H9 (cell line): Measurements from ENCODE around the gene FTO. TPM values are rescaled to one million over a fixed set of nuclear protein-coding genes. Genes with fewer than 3 reads are reported as not detected.

ENCODE experiments used
- DNase-seq: peaks from one replicate; pipeline ENCODE4 v3.0.0-alpha.2; 2017
- H2AFZ ChIP-seq: one replicate; pipeline ENCODE4 v1.6.1; 2013; ENCODE audit warnings: mild to moderate bottlenecking, low read length, control low read depth, moderate library complexity
- H2AK5ac ChIP-seq: 2 replicates; pipeline ENCODE4 v1.6.1; 2013; ENCODE audit warnings: low read length, control low read depth, mixed read lengths; ENCODE audit not compliant: insufficient read length
- H2BK120ac ChIP-seq: one replicate; pipeline ENCODE4 v1.6.1; 2013; ENCODE audit warnings: low read depth, mild to moderate bottlenecking, low read length, control low read depth, inconsistent platforms; ENCODE audit not compliant: poor library complexity, severe bottlenecking
- H2BK12ac ChIP-seq: 2 replicates; pipeline ENCODE4 v1.6.1; 2013; ENCODE audit warnings: low read length, control low read depth, mixed read lengths, low read depth; ENCODE audit not compliant: insufficient read length
- H2BK15ac ChIP-seq: 2 replicates; pipeline ENCODE4 v1.6.1; 2013; ENCODE audit warnings: low read depth, low read length, control low read depth
- H2BK20ac ChIP-seq: one replicate; pipeline ENCODE4 v1.6.1; 2013; ENCODE audit warnings: low read depth, mild to moderate bottlenecking, low read length, control low read depth, inconsistent platforms; ENCODE audit not compliant: poor library complexity, severe bottlenecking
- H2BK5ac ChIP-seq: 2 replicates; pipeline ENCODE4 v1.6.1; 2013; ENCODE audit warnings: low read length, control low read depth, mixed read lengths; ENCODE audit not compliant: insufficient read length
- H3K14ac ChIP-seq: 2 replicates; pipeline ENCODE4 v1.6.1; 2013; ENCODE audit warnings: low read length, control low read depth; ENCODE audit not compliant: insufficient read depth
- H3K18ac ChIP-seq: 2 replicates; pipeline ENCODE4 v1.6.1; 2013; ENCODE audit warnings: low read depth, mild to moderate bottlenecking, mixed read lengths, low read length, control low read depth; ENCODE audit not compliant: insufficient read length
- H3K23ac ChIP-seq: 2 replicates; pipeline ENCODE4 v1.6.1; 2013; ENCODE audit warnings: low read length, control low read depth, mixed read lengths, low read depth; ENCODE audit not compliant: insufficient read length
- H3K23me2 ChIP-seq: 2 replicates; pipeline ENCODE4 v1.6.1; 2013; ENCODE audit warnings: low read depth, mild to moderate bottlenecking, mixed read lengths, low read length, control low read depth; ENCODE audit not compliant: insufficient read length, poor library complexity, severe bottlenecking
- H3K27ac ChIP-seq: 2 replicates; pipeline ENCODE4 v1.5.1; 2013; ENCODE audit warnings: low read length, control low read depth, mixed read lengths, low read depth; ENCODE audit not compliant: insufficient read length
- H3K27me3 ChIP-seq: 2 replicates; pipeline ENCODE4 v1.6.1; 2013; ENCODE audit warnings: low read length, control low read depth, inconsistent platforms; ENCODE audit not compliant: insufficient read depth
- H3K4ac ChIP-seq: 2 replicates; pipeline ENCODE4 v1.6.1; 2013; ENCODE audit warnings: low read depth, mild to moderate bottlenecking, control low read depth, inconsistent platforms, low read length, moderate library complexity
- H3K4me1 ChIP-seq: 2 replicates; pipeline ENCODE4 v1.6.1; 2013; ENCODE audit warnings: low read length, control low read depth, inconsistent platforms; ENCODE audit not compliant: insufficient read depth
- H3K4me2 ChIP-seq: 2 replicates; pipeline ENCODE4 v1.6.1; 2013; ENCODE audit warnings: low read length, control low read depth, mixed read lengths; ENCODE audit not compliant: insufficient read length, insufficient read depth
- H3K56ac ChIP-seq: 2 replicates; pipeline ENCODE4 v1.6.1; 2013; ENCODE audit warnings: low read depth, mild to moderate bottlenecking, mixed read lengths, low read length, control low read depth; ENCODE audit not compliant: insufficient read length
- H3K79me1 ChIP-seq: 2 replicates; pipeline ENCODE4 v1.6.1; 2013; ENCODE audit warnings: low read depth, mild to moderate bottlenecking, moderate library complexity, low read length, control low read depth, inconsistent platforms; ENCODE audit not compliant: insufficient read depth, poor library complexity, severe bottlenecking
- H3K79me2 ChIP-seq: 2 replicates; pipeline ENCODE4 v1.6.1; 2013; ENCODE audit warnings: low read length, control low read depth, inconsistent platforms; ENCODE audit not compliant: insufficient read depth
- H3K9ac ChIP-seq: 2 replicates; pipeline ENCODE4 v1.6.1; 2013; ENCODE audit warnings: low read length, control low read depth, mixed read lengths; ENCODE audit not compliant: insufficient read length; ENCODE audit errors: extremely low read depth
- H3K9me3 ChIP-seq: one replicate; pipeline ENCODE4 v1.6.1; 2013; ENCODE audit warnings: low read depth, low read length, inconsistent platforms; ENCODE audit not compliant: control insufficient read depth
- H3T11ph ChIP-seq: one replicate; pipeline ENCODE4 v1.6.1; 2013; ENCODE audit warnings: mild to moderate bottlenecking, low read length, control low read depth, inconsistent platforms
- H4K20me1 ChIP-seq: one replicate; pipeline ENCODE4 v1.6.1; 2013; ENCODE audit not compliant: control insufficient read depth, insufficient read length, insufficient read depth
- H4K5ac ChIP-seq: 2 replicates; pipeline ENCODE4 v1.6.1; 2013; ENCODE audit warnings: low read depth, mild to moderate bottlenecking, mixed read lengths, low read length, control low read depth; ENCODE audit not compliant: insufficient read length
- H4K8ac ChIP-seq: replicated peaks from 2 replicates; pipeline ENCODE4 v1.6.1; 2013; ENCODE audit warnings: low read length, control low read depth, mixed read lengths, low read depth; ENCODE audit not compliant: insufficient read length
- H4K91ac ChIP-seq: 2 replicates; pipeline ENCODE4 v1.6.1; 2013; ENCODE audit warnings: low read depth, mild to moderate bottlenecking, moderate library complexity, mixed read lengths, low read length, control low read depth; ENCODE audit not compliant: insufficient read length
- H3K27ac Mint-ChIP-seq, 3 experiments: 2 replicates in 2 of 3; 3 replicates in 1 of 3; pipeline ENCODE4 v1.8.0; 2020 to 2021; ENCODE audit warnings: mixed read lengths in 3 of 3, mild to moderate bottlenecking in 1 of 3, moderate library complexity in 1 of 3
- H3K27me3 Mint-ChIP-seq: 2 replicates; pipeline ENCODE4 v1.8.0; 2021; ENCODE audit warnings: low read depth, mild to moderate bottlenecking, moderate library complexity, mixed read lengths
- H3K36me3 Mint-ChIP-seq, 3 experiments: 2 replicates in 2 of 3; 3 replicates in 1 of 3; pipeline ENCODE4 v1.8.0; 2020 to 2021; ENCODE audit warnings: low read depth in 3 of 3, mixed read lengths in 3 of 3; ENCODE audit not compliant: insufficient read depth in 1 of 3
- H3K4me1 Mint-ChIP-seq, 2 experiments: 2 replicates each; pipeline ENCODE4 v1.8.0; 2020; ENCODE audit warnings: mixed read lengths in 2 of 2
- H3K4me3 Mint-ChIP-seq, 2 experiments: 2 replicates in 1 of 2; 3 replicates in 1 of 2; pipeline ENCODE4 v1.8.0; 2020 to 2021; ENCODE audit warnings: mild to moderate bottlenecking in 2 of 2, mixed read lengths in 2 of 2, moderate library complexity in 1 of 2
- H3K9me3 Mint-ChIP-seq, 2 experiments: 2 replicates in 1 of 2; 3 replicates in 1 of 2; pipeline ENCODE4 v1.8.0; 2020; ENCODE audit warnings: mild to moderate bottlenecking in 2 of 2, mixed read lengths in 2 of 2, moderate library complexity in 1 of 2
- CTCF ChIP-seq: fragments of 200-600 bp; sonication (generic); conservative IDR thresholded peaks from 3 replicates; pipeline ENCODE4 v1.8.0; 2021; ENCODE audit warnings: antibody characterized with exemption, mild to moderate bottlenecking
- WGBS: extraction: QIAGEN DNeasy Blood & Tissue Kit; methylation state at CpG from one replicate; pipeline ENCODE4 v1.1.7; 2013; ENCODE audit warnings: missing lambda C conversion rate, low lambda C conversion rate, mixed read lengths; ENCODE audit not compliant: insufficient read length; ENCODE audit errors: extremely low coverage; 5-methylcytosine and 5-hydroxymethylcytosine counted together
- total RNA-seq: library from RNA; stranded (reverse); gene quantifications from 2 replicates; pipeline ENCODE4 v1.2.1, GENCODE V29; 2021

Gene FTO
- total RNA-seq, 1 experiment from 2014 or later = 67.9 TPM

GRCh38 chr16:53832896-53833544, 129.1 kb downstream of the FTO start:
- no peak for DNase-seq
- no peak overlapping the region for H4K5ac ChIP-seq
- no peak overlapping the region for H3K56ac ChIP-seq
- H3K79me1 ChIP-seq = no peaks in the 10 kb centered on the region
- no peaks in the 10 kb centered on the region for H3K79me2 ChIP-seq
- H3K9me3 ChIP-seq = no peaks in the 10 kb centered on the region
- no peak overlapping the region for H2BK5ac ChIP-seq
- no peak overlapping the region for H2AK5ac ChIP-seq
- H3K9me3 Mint-ChIP-seq = no peaks in the 10 kb centered on the region; a peak in 1 of 5 replicates
- H4K8ac ChIP-seq = no peak overlapping the region
- no peak overlapping the region for H2BK20ac ChIP-seq
- H3K27me3 Mint-ChIP-seq = no peaks in the 10 kb centered on the region
- no peak overlapping the region for H3K4ac ChIP-seq
- no peak overlapping the region for H2BK15ac ChIP-seq
- no peak overlapping the region for H2AFZ ChIP-seq
- H3K27me3 ChIP-seq = no peaks in the 10 kb centered on the region
- no peak overlapping the region for H3K23ac ChIP-seq
- no peak overlapping the region for H2BK120ac ChIP-seq
- no peaks in the 10 kb centered on the region for H4K20me1 ChIP-seq
- H3K4me2 ChIP-seq = no peak overlapping the region
- H3K23me2 ChIP-seq = no peaks in the 10 kb centered on the region
- no peak overlapping the region for H3K27ac ChIP-seq
- H4K91ac ChIP-seq = no peak overlapping the region
- no peak overlapping the region for H2BK12ac ChIP-seq
- H3T11ph ChIP-seq = no peak overlapping the region
- H3K9ac ChIP-seq = no peak overlapping the region
- no peak overlapping the region for H3K4me3 Mint-ChIP-seq
- TF ChIP-seq CTCF = no peak
- no peaks in the 10 kb centered on the region for H3K4me1 ChIP-seq
- H3K18ac ChIP-seq = no peak overlapping the region
- WGBS = no CpG with 5 or more reads among the region's 9 CpGs
- H3K4me1 Mint-ChIP-seq = peaks cover 4 to 5% of the 10 kb centered on the region in 2 experiments; a peak in 2 of 4 replicates
- peaks cover 0 to 7% (median 6%) of the 10 kb centered on the region in 3 experiments; a peak in 2 of 7 replicates for H3K36me3 Mint-ChIP-seq
- H3K27ac Mint-ChIP-seq = no peak overlapping the region
- H3K14ac ChIP-seq = no peak overlapping the region
